Measurements from ENCODE around the gene RHOC. TPM values are rescaled to one million over a fixed set of nuclear protein-coding genes. Genes with fewer than 3 reads are reported as not detected.

Gene RHOC
- total and polyA plus RNA-seq, 2 experiments from 2014 or later = 340 to 610 TPM

DNA sequence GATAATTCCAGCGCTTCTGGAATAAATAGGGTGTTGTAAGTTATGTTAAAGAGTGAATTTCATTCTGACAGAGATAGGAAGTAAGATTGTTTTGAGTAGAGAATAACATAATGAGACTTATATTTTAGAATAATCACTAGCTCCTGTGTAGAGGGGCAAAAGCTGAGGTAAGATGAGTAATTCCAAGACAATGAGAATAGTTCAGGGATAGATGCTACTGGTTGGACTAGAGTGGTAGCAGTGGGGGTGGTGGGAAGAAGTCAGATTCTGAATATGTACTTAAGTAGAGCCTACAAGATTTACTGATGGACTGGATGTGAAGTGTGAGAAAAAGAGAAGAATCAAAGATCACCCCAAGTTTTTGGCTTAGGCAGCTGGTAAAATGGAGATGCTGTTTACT lies 55.7 kb downstream of the RHOC start:
- Histone ChIP-seq H3K4me1 (ENCODE audit: insufficient read depth) (no peaks in the 10 kb centered on the region), H3K79me2 (peaks cover 65% of the 10 kb centered on the region), H3K9me2 (replicated peaks; ENCODE audit: insufficient read depth) (no peaks in the 10 kb centered on the region), H3K27ac (no peak overlapping the region), H3K36me3 (replicated peaks; ENCODE audit: insufficient read depth, low read depth) (peaks cover 5% of the 10 kb centered on the region), H4K20me1 (ENCODE audit: insufficient read depth, poor library complexity, severe bottlenecking) (peaks cover 9% of the 10 kb centered on the region), H3K27me3 (no peaks in the 10 kb centered on the region), H3K9me3 (ENCODE audit: low read depth) (no peaks in the 10 kb centered on the region), H2AFZ (no peak overlapping the region), H3K4me2 (no peak overlapping the region), H3K4me3 (no peak overlapping the region)
- WGBS (ENCODE audit: low lambda C conversion rate, missing lambda C conversion rate) = 100% methylated on average over 1 of the region's 1 CpG
- DNase-seq (ENCODE audit: low spot score) = no peak
- no peak for TF ChIP-seq EZH2phosphoT487 (IDR thresholded peaks at IDR 0.05; ENCODE audit: low read depth, severe bottlenecking, unreplicated experiment)
- TF ChIP-seq, protein P1, sequence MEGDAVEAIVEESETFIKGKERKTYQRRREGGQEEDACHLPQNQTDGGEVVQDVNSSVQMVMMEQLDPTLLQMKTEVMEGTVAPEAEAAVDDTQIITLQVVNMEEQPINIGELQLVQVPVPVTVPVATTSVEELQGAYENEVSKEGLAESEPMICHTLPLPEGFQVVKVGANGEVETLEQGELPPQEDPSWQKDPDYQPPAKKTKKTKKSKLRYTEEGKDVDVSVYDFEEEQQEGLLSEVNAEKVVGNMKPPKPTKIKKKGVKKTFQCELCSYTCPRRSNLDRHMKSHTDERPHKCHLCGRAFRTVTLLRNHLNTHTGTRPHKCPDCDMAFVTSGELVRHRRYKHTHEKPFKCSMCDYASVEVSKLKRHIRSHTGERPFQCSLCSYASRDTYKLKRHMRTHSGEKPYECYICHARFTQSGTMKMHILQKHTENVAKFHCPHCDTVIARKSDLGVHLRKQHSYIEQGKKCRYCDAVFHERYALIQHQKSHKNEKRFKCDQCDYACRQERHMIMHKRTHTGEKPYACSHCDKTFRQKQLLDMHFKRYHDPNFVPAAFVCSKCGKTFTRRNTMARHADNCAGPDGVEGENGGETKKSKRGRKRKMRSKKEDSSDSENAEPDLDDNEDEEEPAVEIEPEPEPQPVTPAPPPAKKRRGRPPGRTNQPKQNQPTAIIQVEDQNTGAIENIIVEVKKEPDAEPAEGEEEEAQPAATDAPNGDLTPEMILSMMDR (IDR thresholded peaks at IDR 0.05; ENCODE audit: poor library complexity) = no peak
- no peak for TF ChIP-seq EZH2 (IDR thresholded peaks at IDR 0.05; ENCODE audit: borderline replicate concordance)

Other genes with a start within 250 kb of the RHOC start
- 2.4 and 2.7 TPM in 2 replicates for gene WNT2B, start 198.2 kb downstream of the RHOC start, total RNA-seq
- 3.7 and 3.8 TPM in 2 replicates for gene WNT2B, start 198.2 kb downstream of the RHOC start, polyA plus RNA-seq
- 12.9 and 14.2 TPM in 2 replicates for gene ST7L, start 88.0 kb downstream of the RHOC start, total RNA-seq
- 9.2 and 14.8 TPM in 2 replicates for gene ST7L, start 88.0 kb downstream of the RHOC start, polyA plus RNA-seq
- 177 and 196 TPM in 2 replicates for gene CAPZA1, start 87.3 kb downstream of the RHOC start, total RNA-seq
- gene CAPZA1, start 87.3 kb downstream of the RHOC start, polyA plus RNA-seq = 95.9 and 109 TPM in 2 replicates
- 87.7 and 98.2 TPM in 2 replicates for gene MOV10, start 32.5 kb downstream of the RHOC start, total RNA-seq
- gene MOV10, start 32.5 kb downstream of the RHOC start, polyA plus RNA-seq = 133 and 135 TPM in 2 replicates
- gene PPM1J, start 8.2 kb upstream of the RHOC start, total RNA-seq = 0.72 and 0.93 TPM in 2 replicates
- gene PPM1J, start 8.2 kb upstream of the RHOC start, polyA plus RNA-seq = 1.8 and 1.9 TPM in 2 replicates
- 55.1 and 58.6 TPM in 2 replicates for gene SLC16A1, start 249.1 kb upstream of the RHOC start, total RNA-seq
- gene SLC16A1, start 249.1 kb upstream of the RHOC start, polyA plus RNA-seq = 35.0 and 43.7 TPM in 2 replicates

Measured in hepatocyte (in vitro differentiated cells).